GM19467 (cell line): ENCODE results near the gene RGS17.
"Not testable (repeated sequence)": the region's sequence is repeated elsewhere in the genome, so short reads cannot be mapped to it uniquely, and the experiment has no call there.

Source experiments
- ATAC-seq: cut with Tn5 transposase; IDR thresholded peaks from one replicate; pipeline ENCODE4 v1.9.1; 2021; ENCODE audit warnings: mild to moderate bottlenecking, moderate library complexity; ENCODE audit not compliant: unreplicated experiment

The RGS17 gene

DNA sequence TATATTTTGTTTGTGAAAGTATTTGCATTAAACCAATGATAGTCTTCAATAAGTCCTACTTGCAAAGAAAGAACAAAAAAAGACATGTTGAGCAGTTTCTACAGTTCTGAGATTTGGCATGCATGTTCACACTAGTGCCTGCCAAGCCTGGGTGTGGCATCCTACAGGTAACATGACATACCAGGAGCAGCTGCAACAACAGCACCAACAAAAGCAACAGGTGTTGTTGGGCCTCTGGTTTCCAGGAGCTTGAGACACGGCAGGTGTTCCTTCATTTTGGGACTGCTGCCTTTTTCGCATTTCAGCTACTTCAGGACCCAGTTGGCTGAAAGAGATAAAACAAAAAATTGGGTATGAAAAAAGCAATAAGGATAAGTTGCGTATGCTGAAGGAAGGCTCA lies 87.4 kb downstream of the RGS17 start:
- ATAC-seq, result no peak

DNA sequence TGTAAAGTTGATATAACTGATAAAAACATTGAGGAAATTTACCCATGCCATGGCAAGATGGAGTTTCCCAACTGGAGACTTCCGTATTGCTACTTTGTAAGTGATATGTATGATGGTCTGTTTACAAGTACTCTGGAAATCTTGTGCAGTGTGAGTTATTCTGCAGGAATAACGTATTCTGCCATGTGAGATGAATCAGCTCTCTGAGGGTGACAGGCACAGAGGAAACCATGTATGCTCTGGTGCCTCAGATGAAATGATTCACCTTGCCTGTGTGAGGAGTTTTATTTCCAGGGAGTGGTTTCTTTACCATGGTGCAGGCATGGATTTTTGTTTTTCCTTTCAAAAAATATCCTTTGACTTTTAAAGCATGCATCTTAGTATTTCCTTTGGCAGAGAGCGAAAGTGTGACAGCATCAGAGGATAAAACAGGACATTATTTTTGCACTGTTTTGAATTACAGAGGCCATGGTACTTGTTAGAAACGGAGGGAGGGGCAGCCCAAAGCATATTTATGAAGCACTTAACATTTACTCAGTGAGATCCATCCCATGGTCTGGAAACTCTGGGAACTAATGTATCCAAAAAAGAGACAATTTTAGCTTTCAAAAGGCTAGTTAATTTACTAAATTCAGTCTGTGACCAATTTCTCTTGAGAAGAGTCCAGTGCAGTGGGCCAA lies 92.6 kb downstream of the RGS17 start:
- ATAC-seq, result no peak

DNA sequence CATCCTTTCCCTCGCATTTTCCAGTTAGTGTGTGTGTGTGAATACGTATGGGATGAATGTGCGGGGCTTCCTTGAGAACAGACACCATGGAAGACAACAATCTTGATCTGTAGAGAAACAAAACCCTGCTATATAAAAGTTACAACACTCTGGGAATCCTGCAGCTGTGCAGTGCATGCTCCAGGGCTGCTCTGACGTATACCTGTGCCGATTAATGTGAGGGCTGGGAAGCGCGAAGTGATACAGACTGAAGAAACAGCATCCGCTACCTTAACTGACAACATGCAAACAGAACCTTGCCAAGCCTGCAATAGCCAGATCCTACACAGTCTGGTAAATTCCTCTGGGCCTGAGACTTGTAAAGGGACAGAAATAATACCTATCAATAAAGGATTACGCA lies 96.9 kb downstream of the RGS17 start:
- no peak for ATAC-seq

DNA sequence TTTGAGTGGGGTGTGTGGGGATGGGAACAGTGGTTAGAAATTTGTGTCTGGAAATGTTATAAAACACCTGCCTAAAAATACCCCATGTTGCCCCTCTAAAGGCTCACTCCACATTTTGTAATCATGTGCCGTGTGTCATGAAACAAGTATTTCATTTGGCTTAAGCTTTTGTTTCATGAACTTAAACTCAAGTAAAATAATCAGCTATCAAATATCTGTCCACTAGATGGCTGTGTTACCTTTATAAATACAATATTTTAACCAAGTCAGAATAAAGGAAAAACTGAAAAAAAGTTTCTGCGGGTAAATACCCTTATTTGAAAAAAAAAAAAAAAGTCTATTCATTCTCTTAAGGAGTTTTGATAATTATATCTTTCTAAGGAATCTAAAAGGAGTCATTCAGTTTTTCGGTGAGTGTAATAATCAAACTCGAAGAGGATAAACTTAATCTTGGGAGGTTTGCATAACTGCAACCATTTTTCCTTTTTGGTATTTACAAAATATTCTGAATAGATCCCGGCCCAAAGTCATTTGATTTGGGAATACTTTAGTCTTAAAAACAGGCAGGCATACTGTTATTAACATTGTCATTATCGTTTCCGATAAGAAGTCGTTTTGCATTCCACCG lies 98.7 kb downstream of the RGS17 start:
- no peak for ATAC-seq

DNA sequence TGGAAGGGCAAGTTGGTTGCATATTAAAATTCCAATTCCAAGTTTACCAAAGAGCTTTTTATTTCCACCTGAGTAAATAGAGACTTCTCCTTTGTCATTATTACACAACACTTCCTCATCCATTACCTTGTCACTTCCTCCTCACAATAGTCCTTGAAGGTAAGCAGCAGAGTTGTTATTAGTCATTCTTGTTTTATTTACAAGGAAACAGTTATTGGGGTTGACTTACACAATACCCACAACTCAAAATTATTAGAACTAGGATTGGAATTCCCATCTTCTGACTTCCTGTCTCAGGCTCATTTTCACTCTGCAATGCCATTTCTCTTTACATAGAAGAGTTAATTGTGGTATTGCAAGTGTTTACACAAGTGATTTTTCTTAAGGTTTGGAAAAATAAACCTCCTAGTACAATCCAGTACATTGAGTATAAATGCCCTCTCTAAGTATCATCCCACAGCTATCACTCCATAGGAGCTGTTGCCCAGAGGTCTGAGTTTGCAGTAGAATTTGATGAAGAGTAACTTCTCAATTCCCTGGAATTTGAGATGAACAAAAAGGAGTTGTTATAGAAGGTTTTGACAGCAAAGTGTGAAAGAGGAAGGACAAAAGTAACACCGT lies 99.6 kb downstream of the RGS17 start:
- ATAC-seq, result no peak

DNA sequence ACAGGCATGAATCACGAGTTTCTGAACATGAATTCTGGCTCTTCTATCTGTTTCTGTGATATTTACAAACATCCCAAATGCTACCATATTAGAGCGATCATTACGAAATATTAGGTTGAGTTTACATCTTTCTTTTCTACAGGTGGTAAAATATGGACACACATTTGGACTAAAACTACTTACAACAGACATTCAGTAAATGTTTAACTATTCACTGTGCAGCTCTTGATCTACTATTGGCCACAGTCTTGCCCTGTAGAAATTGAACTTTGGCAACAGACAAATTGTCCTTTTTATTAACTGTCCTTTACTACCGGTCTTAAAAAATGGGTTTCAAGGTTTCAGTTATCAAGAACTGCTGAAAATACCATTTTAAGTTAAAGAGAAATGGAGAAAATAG lies 102.1 kb downstream of the RGS17 start:
- ATAC-seq, result no peak

DNA sequence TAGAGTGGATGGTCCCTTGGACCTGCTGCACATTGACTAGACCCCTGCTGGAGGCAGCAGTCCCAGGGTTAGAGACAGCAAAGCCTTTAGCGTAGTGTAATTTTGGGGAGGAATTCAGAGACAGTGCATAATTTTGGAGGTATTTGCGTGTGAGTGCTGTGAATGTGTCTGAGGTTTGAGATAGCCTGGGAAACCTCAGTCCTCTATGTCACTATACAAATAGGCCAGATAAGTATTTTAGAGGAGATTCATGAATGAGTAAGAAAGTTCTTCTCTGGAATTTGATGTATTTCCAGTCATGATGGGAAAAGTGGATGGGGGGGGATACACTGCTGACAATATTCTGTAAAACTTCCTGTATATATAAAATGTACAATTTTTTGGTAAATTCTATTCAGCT lies 102.8 kb downstream of the RGS17 start:
- no peak for ATAC-seq

DNA sequence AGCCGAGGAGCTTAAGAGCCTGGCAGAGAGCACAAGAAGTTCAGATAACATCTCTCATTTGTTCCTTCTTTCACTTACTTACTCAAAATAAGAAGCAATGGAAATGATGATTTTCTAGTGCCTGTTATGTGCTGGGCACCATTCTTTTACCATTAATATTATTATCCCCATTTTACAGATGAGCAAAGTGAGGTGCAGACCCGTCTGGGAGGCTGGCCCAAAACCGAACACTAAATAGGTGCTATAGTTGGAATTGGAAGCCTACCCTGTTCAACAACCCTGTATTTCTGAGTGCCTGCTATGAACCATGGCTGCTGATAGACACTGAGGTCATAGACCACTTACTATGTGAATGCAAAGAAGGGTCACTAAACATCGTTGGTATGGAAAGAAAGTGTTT lies 103.6 kb downstream of the RGS17 start:
- ATAC-seq, result no peak

DNA sequence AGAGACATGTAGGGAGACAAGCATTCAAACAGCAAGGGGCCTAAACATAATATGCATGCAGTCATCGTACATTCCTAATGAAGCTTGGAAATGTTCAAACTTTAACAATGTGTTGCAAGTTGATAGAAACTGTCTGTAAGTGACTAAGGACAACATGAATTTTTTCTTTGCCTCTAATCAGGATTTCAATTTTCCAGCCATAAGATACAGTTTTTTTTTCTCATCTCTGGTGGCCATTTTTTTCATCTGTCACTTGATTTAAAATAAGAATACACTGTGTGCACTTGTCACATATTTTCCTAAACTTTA lies 106.4 kb downstream of the RGS17 start:
- ATAC-seq, result no peak

DNA sequence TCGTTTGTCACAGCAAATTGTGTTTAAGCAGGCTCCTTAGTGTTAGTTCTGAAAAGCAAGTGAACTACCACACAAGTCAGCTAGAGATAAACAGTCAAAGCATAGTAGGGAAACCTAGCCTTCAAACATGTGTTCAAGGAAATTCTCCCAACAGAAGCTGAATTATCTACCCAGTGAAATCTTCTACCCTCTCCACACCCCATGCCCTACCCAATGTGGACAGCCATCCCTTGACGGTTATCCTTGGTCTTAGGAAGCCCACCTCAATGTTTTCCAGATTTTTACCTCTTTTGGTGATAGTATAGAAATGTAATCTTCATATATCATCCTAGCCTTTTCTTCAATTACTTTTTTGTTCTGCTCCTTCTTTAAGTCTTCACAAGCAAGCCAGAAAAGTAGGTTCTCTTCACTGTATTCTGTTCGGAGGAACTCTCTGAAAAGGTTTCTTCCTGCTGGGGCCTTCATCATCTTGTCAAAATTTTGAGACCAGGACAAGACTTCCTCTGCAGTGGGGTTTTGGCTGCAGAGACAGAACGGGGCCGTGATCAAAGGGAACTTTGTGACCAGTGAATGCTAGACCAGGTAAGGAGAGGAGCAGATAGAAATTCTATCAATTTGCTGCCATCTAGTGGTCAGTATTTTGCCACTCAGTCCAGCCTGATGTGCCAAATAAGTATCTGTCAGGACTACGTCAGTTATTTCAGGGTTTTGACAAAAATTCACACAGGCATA lies 106.9 kb downstream of the RGS17 start:
- peak; percentile 97 for ATAC-seq

DNA sequence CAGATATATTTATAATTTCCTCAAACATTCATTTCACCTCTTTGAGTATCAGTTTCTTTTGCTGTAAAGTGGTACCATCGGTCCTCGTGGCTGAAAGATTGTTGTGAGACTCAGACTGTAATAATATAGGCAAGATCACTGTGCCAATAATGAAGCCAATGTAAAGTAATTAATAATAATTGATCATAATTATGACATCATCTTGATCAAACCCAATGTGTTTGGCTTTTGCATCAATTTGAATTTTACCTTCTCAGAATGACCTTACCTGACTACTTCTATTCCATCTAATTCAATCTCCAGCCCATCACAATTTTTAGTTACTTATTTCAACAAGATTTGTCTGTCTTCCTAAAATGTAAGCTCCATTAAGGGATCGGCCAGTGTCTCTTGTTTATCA lies 112.7 kb downstream of the RGS17 start:
- ATAC-seq, result no peak

DNA sequence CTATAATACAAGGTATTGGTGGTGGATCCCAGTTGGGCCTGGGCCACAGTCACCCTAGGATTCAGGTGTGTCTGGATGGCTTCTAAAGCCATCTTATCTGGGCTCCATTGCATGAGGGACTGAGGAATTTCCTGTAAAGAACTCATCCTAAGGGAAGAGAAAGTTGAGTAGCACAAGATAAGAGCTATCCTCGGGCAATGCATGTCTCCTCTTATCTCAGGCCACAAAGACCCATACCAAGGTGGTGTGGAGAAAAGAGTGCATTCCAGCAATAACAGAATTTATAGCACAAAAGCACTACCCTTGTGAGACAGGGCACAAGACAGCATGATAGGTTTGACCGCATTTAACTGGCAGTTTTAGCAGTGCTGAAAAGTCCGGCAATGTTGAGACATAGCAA lies 114.2 kb downstream of the RGS17 start:
- ATAC-seq, result no peak

DNA sequence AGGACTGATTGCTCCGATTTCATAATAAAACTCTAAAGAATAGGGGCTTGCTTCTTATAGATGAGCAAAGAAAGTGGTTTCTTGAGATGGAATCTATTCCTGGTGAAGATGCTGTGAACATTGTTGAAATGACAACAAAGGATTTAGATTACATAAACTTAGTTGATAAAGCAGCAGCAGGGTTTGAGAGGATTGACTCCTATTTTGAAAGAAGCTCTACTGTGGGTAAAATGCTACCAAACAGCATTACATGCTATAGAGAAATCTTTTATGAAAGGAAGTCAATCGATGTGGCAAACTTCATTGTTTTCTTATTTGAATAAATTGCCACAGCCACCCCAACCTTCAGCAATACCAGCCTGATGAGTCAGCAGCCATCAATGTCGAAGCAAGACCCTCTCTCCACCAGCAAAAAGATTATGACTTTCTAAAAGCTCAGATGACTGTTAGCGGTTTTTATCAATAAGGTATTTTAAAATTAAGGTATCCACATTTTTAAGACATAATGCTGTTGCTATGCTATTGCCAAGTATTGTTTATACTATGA lies 115.9 kb downstream of the RGS17 start:
- ATAC-seq, result no peak

DNA sequence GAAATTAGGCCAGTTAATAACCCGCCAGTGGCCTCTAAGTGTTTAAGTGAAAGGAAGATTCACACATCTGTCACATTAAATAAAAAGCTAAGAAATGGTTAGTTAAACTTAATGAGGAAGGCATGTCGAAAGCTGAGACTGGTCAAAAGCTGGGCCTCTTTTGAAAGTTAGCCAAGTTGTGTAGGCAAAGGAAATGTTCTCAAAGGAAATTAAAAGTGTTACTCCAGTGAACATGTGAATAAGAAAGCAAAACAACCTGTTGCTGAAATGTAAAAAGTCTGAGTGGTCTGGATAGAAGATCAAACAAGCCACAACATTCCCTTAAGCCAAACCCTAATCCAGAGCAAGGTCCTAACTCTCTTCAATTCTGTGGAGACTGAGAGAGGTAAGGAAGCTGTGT lies 117.6 kb downstream of the RGS17 start:
- no peak for ATAC-seq

DNA sequence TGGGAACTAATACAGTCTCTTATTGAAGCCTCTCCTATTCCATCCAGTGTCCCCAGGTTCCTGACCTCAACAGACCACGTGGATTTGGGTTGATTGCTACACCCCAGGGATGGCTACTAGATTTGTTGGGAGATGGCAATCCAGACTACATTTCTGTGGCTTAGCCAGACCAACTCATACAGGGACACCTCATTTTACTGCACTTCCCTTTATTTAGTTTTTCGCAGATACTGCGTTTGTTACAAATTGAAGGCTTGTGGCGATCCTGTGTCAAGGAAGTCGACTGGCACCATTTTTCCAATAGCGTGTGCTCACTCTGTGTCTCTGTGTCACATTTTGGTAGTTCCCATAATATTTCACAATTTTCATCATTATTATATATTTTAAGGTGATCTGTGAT lies 118.2 kb downstream of the RGS17 start:
- no peak for ATAC-seq

DNA sequence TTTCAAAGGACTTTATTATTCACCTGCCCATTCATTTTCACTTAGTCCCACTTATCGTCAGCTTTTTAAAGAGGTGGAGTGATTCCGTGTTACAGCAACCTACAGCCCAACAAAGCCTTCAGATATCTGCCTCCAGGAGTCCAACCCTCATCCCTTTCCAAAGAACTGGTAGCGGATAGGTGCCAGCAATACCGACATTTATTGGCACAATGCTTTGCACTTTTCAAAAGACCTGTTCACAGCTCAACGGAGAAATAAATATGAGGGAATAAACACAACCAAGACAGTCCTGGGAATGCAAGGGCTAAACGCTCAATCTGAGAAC lies 127.8 kb downstream of the RGS17 start:
- no peak for ATAC-seq

DNA sequence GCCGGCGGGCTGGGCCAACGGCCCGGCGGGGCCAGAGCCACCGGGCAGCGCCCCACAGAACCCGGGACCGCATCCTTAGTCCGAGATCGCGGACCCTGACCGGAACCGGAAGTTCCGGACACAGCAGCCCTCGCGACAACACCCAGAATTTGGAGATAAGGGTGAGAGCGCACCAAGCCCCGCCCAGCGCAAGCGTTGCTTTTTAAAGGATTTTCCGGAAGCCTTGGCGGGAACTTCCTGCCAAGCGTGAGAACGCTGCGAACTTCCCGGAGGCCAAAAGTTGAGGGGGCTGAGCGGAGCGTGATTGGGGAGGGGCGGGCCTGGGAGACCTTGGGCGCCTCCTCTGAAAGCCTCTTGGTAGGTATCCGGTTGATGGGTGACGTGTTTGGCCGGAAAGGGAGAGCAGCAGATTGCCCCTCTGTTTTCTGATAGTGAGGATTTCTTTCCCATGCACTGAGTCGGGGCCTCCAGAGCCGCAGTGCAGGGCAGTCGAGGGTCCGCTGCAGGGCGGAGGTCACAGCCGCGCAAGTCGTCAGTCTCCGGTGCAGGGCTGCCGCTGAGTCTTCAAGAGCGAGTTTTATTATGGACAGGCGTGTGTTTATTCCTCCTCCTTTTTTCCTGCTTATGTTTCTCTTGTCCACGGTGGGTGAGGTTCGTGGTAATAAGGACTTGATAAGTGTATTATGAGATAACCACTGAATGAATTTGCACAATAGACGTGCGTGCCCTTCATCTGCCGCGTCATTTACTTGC lies 128.3 kb downstream of the RGS17 start, which contains the start of gene MTRF1L:
TSS of gene MTRF1L (minus strand) at position 97 of the 753 bp plus-strand sequence. CDS start at position 73, 24 bp downstream.
- peak; percentile 96 for ATAC-seq

DNA sequence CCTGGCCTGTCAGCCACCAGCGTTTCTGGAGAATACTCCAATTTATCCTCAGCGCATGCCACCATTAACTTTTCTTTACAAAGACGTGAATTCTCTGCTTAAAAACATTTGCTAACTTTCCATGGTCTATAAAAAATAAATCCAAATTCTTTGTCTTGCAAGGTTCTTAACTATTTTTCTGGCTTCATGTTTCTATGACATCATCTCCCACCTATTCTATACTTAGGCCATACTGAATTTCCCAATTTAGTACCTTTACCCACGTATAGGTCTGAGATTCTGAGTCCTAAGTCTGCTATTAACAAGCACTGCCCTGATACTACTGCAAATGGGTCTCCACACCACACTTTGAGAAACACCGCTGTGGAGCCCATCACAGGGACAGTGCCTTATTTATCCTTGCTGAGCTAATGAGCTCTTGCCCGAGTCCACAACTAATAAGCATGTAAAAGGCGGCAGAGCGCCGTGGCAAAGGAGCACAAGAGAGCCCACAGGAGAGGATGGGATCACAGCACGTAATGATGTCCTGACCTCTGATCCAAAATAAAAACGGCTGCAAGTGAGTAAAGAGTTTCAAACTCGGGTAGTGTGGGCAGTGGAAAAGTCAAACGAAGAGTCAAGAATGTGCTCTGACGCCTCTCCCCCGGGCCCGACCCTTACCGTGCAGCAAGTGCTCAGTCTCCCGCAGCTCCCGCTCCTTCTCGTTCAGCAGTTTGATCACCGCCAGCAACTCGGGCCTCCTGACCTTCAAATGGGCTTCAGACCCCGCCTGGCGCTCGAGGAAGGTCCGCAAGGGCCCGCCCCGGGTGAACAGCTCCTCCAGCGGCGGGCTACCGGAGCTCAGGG lies 129.1 kb downstream of the RGS17 start:
- ATAC-seq, result peak; percentile 18

DNA sequence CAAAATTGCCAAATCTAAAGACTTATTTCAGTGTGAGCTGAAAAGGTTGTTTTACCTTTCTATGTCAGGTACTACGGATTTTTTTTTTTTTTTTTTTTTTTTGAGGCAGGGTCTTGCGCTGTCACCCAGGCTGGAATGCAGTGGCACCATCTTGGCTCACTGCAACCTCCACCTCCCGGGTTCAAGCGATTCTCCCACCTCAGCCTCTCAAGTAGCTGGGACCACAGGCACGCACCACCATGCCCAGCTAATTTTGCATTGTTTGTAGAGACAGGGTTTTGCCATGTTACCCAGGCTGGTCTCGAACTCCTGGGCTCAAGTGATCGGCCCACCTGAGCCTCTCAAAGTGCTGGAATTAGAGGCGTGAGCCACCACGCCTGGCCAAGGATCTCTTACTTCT lies 130.3 kb downstream of the RGS17 start:
- ATAC-seq, result not testable (repeated sequence)

DNA sequence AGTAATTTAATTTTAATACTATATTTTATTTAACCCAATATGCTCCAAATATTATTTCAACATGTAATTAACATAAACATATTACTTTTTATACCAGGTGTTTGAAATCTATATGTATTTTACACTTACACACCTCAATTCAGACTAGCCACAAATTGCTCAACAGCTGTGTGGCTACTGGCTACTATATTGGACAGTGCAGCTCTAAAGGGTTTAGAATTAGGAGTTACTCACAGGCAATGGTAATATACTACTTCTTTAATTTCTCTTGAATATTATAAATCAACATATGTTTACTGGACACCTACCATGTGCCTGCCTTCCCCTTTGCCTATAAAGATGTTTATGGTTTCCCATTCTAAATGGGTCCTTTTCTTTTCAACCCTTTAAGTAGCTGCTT lies 130.8 kb downstream of the RGS17 start:
- ATAC-seq, result no peak
